HEK293 (cell line): ENCODE measurements around the gene KRT80.

ENCODE experiments used
- ZNF274 ChIP-seq, 2 experiments: fragments of 200-500 bp in 1 of 2; fragments of 450-650 bp in 1 of 2; sonication (Bioruptor generic) in 1 of 2; formaldehyde crosslinking in 1 of 2; IDR thresholded peaks; 2 replicates each; pipeline versions ENCODE4 v1.5.1 to v1.6.1; 2014 to 2016; ENCODE audit warnings: borderline replicate concordance in 1 of 2, inconsistent platforms in 1 of 2, low read length in 1 of 2, missing biosample characterization in 1 of 2, missing genetic modification characterization in 1 of 2
- TF ChIP-seq, protein P1 (sequence below): fragments of 450-650 bp; formaldehyde crosslinking; IDR thresholded peaks from 2 replicates; pipeline ENCODE4 v1.5.1; 2016; ENCODE audit warnings: missing biosample characterization, missing genetic modification characterization
- TF ChIP-seq, protein P2 (sequence below): fragments of 450-650 bp; formaldehyde crosslinking; optimal IDR thresholded peaks from 2 replicates; pipeline ENCODE3; 2016; ENCODE audit warnings: missing biosample characterization, mild to moderate bottlenecking, missing genetic modification characterization
- TF ChIP-seq, protein P3 (sequence below): fragments of 450-650 bp; formaldehyde crosslinking; IDR thresholded peaks from 2 replicates; pipeline ENCODE4 v1.5.1; 2017; ENCODE audit warnings: missing biosample characterization, mild to moderate bottlenecking, missing genetic modification characterization, moderate library complexity

DNA sequence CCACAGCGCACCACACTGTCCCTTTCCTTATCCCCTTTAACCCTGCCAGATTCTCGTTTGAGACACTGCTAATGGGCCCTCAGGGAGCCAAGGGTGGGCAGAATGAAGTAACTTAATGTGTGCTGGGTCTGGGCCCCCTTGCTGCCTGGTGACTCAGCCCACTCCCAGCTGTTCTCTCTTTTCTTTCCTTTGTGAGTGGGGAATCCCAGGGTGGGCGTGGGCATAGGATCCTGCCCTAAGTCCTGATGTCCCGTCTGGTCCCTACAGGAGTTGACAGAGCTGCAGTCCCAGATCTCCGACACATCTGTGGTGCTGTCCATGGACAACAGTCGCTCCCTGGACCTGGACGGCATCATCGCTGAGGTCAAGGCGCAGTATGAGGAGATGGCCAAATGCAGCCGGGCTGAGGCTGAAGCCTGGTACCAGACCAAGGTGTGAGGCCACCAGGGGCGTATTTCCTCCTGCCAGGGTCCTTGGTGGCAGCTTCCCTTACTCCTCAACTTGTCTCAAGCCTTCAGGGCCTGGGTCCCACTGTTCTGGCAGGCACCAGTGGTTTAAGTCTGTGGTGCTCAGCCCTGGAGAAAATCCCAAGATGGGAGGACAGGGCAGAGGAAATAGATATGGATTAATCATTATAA lies 49.5 kb upstream of the KRT80 start:
- TF ChIP-seq, protein P1, sequence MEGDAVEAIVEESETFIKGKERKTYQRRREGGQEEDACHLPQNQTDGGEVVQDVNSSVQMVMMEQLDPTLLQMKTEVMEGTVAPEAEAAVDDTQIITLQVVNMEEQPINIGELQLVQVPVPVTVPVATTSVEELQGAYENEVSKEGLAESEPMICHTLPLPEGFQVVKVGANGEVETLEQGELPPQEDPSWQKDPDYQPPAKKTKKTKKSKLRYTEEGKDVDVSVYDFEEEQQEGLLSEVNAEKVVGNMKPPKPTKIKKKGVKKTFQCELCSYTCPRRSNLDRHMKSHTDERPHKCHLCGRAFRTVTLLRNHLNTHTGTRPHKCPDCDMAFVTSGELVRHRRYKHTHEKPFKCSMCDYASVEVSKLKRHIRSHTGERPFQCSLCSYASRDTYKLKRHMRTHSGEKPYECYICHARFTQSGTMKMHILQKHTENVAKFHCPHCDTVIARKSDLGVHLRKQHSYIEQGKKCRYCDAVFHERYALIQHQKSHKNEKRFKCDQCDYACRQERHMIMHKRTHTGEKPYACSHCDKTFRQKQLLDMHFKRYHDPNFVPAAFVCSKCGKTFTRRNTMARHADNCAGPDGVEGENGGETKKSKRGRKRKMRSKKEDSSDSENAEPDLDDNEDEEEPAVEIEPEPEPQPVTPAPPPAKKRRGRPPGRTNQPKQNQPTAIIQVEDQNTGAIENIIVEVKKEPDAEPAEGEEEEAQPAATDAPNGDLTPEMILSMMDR (tag by site-specific recombination), result no peak
- TF ChIP-seq, protein P2, sequence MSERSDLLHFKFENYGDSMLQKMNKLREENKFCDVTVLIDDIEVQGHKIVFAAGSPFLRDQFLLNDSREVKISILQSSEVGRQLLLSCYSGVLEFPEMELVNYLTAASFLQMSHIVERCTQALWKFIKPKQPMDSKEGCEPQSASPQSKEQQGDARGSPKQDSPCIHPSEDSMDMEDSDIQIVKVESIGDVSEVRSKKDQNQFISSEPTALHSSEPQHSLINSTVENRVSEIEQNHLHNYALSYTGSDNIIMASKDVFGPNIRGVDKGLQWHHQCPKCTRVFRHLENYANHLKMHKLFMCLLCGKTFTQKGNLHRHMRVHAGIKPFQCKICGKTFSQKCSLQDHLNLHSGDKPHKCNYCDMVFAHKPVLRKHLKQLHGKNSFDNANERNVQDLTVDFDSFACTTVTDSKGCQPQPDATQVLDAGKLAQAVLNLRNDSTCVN, result no peak
- TF ChIP-seq, protein P3, sequence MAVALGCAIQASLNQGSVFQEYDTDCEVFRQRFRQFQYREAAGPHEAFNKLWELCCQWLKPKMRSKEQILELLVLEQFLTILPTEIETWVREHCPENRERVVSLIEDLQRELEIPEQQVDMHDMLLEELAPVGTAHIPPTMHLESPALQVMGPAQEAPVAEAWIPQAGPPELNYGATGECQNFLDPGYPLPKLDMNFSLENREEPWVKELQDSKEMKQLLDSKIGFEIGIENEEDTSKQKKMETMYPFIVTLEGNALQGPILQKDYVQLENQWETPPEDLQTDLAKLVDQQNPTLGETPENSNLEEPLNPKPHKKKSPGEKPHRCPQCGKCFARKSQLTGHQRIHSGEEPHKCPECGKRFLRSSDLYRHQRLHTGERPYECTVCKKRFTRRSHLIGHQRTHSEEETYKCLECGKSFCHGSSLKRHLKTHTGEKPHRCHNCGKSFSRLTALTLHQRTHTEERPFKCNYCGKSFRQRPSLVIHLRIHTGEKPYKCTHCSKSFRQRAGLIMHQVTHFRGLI (tag by site-specific recombination), result no peak
- TF ChIP-seq ZNF274 (IDR thresholded peaks at IDR 0.05; ENCODE audit: low read length), result no peak
- no peak for TF ChIP-seq ZNF274 (tag by site-specific recombination; IDR thresholded peaks at IDR 0.05; ENCODE audit: borderline replicate concordance)
